Coronary artery (tissue), 2 donors: Measurements from ENCODE around the gene DCAF8L1.
"Not testable (repeated sequence)": the region's sequence is repeated elsewhere in the genome, so short reads cannot be mapped to it uniquely, and the experiment has no call there.

Source experiments
- DNase-seq: peaks from one replicate; pipeline ENCODE4 v3.0.0-alpha.2; 2017; ENCODE audit warnings: low spot score
- H3K27ac ChIP-seq, 2 donors: fragments of 200-600 bp; sonication (generic); one replicate each; pipeline ENCODE4 v1.5.1; 2016 to 2019
- H3K4me3 ChIP-seq: fragments of 200-600 bp; sonication (generic); 2 replicates; pipeline ENCODE4 v1.5.1; 2016; ENCODE audit warnings: mild to moderate bottlenecking, moderate library complexity
- TF ChIP-seq, protein P1 (sequence below): fragments of 200-600 bp; sonication (generic); IDR thresholded peaks from one replicate; pipeline ENCODE4 v1.5.1; 2019; ENCODE audit warnings: antibody characterized with exemption

The DCAF8L1 gene

DNA sequence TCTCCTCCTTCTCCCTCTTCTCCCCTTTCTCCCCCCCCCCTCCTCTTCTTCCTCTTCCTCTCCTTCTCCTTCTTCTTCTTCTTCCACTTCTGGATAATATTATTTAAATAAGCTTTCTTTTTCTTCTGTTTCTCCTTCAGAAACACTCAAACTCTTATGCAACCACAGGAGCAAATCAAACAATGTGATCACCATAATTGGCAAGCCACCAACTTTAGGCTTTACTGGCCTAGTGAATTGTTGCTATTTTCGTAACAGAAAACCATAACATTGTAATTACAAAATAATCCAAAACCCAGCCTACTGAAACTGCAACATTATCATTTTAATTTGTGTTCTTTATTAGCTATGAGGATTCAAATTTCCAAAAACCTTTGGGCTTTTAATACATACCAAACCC lies 14.3 kb downstream of the DCAF8L1 start:
- Histone ChIP-seq H3K27ac (no peak overlapping the region), H3K4me3 (no peak overlapping the region)
- TF ChIP-seq, protein P1, sequence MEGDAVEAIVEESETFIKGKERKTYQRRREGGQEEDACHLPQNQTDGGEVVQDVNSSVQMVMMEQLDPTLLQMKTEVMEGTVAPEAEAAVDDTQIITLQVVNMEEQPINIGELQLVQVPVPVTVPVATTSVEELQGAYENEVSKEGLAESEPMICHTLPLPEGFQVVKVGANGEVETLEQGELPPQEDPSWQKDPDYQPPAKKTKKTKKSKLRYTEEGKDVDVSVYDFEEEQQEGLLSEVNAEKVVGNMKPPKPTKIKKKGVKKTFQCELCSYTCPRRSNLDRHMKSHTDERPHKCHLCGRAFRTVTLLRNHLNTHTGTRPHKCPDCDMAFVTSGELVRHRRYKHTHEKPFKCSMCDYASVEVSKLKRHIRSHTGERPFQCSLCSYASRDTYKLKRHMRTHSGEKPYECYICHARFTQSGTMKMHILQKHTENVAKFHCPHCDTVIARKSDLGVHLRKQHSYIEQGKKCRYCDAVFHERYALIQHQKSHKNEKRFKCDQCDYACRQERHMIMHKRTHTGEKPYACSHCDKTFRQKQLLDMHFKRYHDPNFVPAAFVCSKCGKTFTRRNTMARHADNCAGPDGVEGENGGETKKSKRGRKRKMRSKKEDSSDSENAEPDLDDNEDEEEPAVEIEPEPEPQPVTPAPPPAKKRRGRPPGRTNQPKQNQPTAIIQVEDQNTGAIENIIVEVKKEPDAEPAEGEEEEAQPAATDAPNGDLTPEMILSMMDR: no peak
- DNase-seq: no peak

GRCh38 chrX:27966492-27966891 lies 14.8 kb downstream of the DCAF8L1 start:
- no peak for DNase-seq
- TF ChIP-seq, protein P1: no peak
- Histone ChIP-seq H3K4me3 (no peak overlapping the region), H3K27ac (no peak overlapping the region)

DNA sequence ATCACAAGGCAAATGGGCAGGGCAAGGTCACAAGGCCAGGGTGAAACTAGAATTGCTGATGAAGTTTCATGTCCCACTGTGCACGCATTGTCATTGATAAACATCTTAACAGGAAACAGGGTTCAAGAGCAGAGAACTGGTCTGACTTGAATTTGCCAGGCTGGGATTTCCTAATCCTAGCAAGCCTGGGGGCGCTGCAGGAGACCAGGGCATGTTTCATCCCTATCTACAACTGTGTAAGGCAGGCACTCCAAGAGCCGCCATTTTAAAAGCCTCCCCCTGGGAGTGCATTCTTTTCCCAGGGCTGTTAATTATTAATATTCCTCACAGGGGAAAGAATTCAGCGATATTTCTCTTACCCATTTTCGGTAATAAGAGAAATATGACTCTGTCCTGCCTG lies 15.9 kb downstream of the DCAF8L1 start:
- DNase-seq, H3K27ac ChIP-seq, H3K4me3 ChIP-seq: not testable (repeated sequence)

DNA sequence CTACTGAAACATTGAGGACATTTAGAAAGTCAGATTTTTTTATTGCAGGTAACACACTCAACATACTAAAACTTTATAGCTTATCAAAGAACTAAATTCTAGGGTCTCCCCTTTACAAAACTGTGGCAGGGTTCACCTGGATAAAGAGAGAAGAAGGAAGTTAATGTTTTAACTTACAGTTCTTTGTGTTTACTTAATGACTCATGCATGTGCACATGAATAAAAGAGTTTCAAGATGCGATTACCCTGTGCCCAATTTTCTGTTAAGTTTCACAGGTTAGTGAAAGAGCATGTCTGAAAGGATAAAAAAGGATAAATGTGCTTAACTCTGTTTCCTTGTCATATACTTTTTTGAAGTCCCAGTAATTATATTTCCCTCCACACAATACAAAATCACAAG lies 16.8 kb downstream of the DCAF8L1 start:
- DNase-seq: no peak
- H3K4me3 ChIP-seq: no peak overlapping the region
- TF ChIP-seq, protein P1: no peak
- no peak overlapping the region for H3K27ac ChIP-seq

DNA sequence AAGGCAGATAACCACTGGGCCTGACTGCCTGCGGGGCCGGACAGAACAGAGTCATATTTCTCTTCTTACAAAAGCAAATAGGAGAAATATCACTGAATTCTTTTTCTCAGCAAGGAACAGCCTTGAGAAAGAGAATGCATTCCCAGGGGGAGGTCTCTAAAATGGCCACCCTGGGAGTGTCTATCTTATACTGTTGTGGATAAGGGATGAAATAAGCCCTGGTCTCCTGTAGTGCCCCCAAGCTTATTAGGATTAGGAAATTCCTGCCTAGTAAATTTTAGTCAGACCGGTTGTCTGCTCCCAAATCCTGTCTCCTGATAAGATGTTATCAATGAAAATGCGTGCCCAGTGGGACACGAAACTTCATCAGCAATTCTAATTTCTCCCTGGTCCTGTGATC lies 20.8 kb downstream of the DCAF8L1 start:
- not testable (repeated sequence) for H3K27ac ChIP-seq, H3K4me3 ChIP-seq, DNase-seq

GRCh38 chrX:27953171-27953570 lies 28.1 kb downstream of the DCAF8L1 start:
- no peak overlapping the region for H3K27ac ChIP-seq
- DNase-seq: no peak
- TF ChIP-seq, protein P1: no peak
- no peak overlapping the region for H3K4me3 ChIP-seq

DNA sequence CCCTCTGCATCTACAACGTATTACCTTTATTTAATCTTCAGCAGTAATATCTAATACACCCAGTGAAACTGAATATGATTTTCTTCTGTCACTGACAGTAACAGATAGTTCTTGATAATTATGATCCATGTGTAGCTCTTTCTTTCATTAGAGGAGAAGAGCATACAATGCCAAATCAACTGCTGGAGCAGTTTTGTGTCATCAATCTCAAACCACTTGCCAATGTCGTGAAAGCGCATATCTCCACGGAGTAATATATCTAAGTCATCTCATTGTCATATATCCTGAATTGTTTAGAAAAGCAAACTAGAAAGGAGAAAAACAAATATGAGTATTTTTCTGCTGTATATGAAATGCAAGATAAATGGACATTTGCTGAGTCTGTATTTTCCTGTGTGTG lies 47.9 kb downstream of the DCAF8L1 start:
- TF ChIP-seq, protein P1: no peak
- Histone ChIP-seq H3K4me3 (no peak overlapping the region), H3K27ac (no peak overlapping the region)
- no peak for DNase-seq
